HG02642 (cell line): ENCODE data around the gene ADK.
"Not testable (repeated sequence)": the region's sequence is repeated elsewhere in the genome, so short reads cannot be mapped to it uniquely, and the experiment has no call there.

ENCODE experiments used
- ATAC-seq: cut with Tn5 transposase; IDR thresholded peaks from one replicate; pipeline ENCODE4 v1.9.1; 2021; ENCODE audit warnings: mild to moderate bottlenecking; ENCODE audit not compliant: unreplicated experiment, poor library complexity

ADK gene

GRCh38 chr10:74518061-74518460 lies 367.0 kb downstream of the ADK start:
- ATAC-seq = no peak

GRCh38 chr10:74521526-74521925 lies 370.5 kb downstream of the ADK start:
- no peak for ATAC-seq

DNA sequence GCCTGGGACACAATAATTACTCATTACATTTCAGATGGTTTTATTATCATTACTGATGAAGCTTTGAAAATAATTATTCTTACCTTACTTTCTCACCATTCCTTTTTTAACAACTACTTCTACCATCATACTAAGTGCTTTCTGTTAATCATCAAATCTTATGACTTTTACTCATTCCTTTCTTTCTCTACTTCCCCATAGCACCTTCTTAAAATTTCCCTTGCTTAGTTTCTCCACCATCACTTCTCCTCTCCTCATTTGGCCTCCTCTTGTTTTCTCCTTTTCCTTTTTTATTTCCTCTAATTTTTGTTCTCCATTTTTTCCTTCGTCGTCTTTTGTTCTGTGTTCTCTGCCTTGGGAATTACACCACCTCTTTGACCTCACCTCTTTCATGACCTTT lies 372.2 kb downstream of the ADK start:
- ATAC-seq = no peak

DNA sequence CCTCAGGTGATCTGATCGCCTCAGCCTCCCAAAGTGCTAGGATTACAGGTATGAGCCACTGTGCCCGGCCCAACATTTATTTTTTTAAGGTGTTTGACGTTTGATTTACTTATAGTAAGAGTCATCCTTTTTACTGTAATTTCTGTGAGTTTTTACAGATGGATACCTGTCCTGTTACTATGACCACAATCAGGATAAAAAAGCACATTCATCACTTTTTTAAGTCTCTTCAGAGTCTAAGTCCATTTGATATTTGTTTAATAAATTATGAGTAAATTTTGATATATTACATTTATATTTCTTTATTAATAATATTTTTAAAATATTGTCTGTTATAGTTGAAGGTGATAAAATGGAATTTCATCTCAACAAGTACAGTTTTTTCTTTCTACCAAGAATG lies 374.9 kb downstream of the ADK start:
- no peak for ATAC-seq

- ATAC-seq = not testable (repeated sequence)
Observed at GRCh38 chr10:74527611-74528010, 376.6 kb downstream of the ADK start.

- ATAC-seq = no peak
Observed at GRCh38 chr10:74529205-74529604, 378.2 kb downstream of the ADK start.

DNA sequence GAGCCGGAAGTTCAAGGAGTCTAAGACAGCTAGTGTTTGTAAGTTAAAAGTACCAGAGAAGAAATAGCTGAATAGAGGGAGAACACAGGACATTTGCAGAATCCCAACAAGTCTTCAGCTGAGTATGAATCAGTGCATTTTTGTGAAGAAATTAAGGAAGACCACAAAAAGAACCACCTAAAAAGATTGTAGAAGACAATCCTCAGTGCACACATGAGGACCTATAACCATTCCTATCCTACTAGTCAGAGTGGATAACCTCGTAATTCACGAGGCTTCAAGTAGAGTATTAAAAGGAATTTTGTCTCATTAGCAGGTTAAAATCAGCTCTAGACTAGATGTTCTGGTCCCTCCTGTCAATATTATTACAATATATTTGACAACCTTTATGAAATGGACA lies 380.0 kb downstream of the ADK start:
- no peak for ATAC-seq

DNA sequence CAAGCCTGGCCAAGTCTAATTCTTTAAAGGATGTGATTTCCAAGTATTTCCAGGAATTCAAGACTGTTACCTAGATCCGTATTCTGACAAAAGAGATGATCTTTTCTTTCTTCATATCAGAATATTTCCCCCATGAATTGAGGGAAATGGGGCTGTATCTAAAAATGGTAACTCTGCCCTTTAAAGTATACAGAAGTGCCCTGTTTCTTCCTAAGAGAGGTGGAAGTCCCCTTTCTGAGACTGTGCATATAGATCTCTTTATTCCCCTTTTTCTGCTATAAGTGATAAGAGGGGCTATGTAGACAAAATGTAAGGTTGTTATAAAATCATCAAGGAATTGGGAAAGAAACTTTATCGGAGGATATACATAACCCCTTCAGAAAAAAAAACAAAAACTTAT lies 388.3 kb downstream of the ADK start:
- no peak for ATAC-seq

DNA sequence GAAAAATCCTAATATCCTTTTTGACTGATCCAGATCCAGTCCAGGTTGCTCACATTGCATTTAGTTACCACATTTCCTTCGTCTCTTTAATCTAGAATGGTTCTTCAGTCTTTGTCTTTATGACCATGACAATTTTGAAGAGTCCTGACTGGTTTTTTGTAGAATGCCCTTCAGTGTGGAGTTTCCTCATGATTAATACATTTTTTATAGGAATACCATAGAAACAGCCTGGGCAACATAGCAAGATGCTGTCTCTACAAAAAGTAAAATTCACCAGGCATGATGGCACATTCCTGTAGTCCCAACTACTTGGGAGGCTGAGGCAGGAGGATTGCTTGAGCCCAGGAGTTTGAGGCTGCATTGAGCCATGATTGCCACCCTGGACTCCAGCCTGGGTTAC lies 390.4 kb downstream of the ADK start:
- no peak for ATAC-seq

DNA sequence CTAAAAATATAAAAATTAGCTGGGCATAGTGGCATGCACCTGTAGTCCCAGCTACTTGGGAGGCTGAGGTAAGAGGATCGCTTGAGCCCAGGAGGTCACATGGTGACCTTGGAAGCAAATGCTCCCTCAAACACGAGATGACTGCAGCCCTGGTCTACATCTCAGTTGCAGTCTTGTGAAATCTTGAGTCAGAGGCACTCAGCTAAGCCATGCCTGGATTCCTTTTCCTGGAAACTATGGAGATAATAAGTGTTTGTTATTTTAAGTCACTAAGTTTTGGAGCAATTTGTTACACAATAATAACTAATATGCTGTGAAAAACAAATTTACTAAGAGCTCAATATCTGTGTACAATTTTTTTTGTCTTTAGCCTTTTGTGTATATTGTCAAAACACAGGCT lies 391.1 kb downstream of the ADK start:
- no peak for ATAC-seq

GRCh38 chr10:74543276-74543675 lies 392.3 kb downstream of the ADK start:
- ATAC-seq = no peak

- ATAC-seq = no peak
Observed at GRCh38 chr10:74544106-74544505, 393.1 kb downstream of the ADK start.

DNA sequence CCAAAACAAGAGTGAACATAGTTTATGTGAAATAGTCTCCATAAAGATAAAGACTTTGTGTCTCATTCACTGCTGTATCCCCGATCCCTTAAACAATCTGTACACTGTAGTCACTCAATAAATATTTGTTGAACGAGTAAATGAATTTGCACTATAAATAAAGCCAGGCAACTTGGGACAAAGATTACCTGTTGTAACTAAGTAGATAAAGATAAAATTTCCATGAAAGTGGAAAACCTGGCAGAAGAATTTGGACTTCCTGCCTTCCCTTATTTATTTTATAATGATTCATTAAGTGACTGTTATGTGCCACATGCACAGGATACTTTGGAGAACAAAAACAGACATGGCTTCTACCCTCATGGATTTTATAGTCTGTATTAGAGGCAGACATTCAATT lies 397.7 kb downstream of the ADK start:
- ATAC-seq = no peak

- ATAC-seq = no peak
Observed at GRCh38 chr10:74556072-74556705, 405.2 kb downstream of the ADK start.

DNA sequence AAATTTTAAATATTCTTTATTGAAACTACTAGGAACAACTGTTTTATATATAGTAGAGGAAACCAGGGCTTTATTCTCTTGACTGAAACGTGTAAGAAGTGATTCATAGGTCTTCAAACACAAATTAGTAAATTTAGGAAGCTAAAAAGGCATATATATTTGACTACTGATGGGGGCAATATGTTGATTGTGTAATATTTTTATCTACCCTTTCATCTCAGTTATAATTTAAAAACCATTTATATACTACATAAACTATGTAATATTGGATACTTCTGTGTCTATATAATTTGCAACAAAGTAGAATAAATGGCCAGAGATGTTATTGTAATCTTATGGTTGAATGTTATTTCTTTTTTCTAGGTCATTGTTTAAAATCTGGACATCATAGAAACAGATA lies 406.1 kb downstream of the ADK start:
- ATAC-seq = no peak

DNA sequence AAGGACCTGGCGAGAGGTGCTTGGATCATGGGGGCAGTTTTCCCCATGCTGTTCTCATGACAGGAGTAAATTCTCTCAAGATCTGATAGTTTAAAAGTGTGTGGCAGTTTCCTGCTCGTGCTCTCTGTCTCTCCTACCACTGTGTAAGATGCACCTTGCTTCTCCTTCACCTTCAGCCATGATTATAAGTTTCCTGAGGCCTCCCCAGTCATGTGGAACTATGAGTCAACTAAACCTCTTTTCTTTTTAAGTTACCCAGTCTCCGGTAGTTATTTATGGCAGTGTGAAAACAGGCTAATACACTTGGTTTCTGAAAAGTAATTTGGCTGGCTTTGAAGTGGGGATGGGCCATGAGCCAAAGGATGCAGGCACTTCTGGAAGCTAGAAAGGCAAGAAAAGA lies 407.4 kb downstream of the ADK start:
- no peak for ATAC-seq

- ATAC-seq = no peak
Observed at GRCh38 chr10:74558897-74559296, 407.9 kb downstream of the ADK start.

DNA sequence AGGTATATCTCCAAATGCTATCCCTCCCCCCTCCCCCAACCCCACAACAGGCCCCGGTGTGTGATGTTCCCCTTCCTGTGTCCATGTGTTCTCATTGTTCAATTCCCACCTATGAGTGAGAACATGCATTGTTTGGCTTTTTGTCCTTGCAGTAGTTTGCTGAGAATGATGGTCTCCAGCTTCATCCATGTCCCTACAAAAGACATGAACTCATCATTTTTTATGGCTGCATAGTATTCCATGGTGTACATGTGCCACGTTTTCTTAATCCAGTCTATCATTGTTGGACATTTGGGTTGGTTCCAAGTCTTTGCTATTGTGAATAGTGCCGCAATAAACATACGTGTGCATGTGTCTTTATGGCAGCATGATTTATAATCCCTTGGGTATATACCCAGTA lies 417.9 kb downstream of the ADK start:
- not testable (repeated sequence) for ATAC-seq

DNA sequence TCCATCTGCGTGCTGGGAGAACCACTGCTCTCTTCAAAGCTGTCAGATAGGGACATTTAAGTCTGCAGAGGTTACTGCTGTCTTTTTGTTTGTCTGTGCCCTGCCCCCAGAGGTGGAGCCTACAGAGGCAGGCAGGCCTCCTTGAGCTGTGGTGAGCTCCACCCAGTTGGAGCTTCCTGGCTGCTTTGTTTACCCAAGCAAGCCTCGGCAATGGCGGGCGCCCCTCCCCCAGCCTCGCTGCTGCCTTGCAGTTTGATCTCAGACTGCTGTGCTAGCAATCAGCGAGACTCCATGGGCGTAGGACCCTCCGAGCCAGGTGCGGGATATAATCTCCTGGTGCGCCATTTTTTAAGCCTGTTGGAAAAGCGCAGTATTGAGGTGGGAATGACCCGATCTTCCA lies 422.5 kb downstream of the ADK start:
- not testable (repeated sequence) for ATAC-seq

GRCh38 chr10:74575191-74575720 lies 424.2 kb downstream of the ADK start:
- no peak for ATAC-seq

DNA sequence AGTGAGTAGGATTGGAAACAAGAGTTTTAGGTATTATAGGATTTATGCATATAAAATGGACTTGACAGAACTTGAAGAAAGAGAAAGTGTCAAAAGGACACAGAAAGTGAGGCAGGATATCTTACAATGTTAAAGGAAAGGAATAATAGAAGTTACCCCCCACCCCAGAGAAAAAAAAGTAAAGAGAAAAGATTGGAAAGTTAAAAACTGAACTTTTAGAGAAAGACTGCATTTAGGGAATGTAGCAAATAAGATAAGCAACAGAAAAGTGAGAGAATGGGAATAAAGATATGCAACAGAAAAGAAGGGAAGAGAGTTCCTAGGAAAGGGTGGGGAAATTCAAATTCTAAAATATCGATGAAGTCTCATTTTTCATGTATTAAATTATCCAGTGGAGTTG lies 424.9 kb downstream of the ADK start:
- ATAC-seq = no peak

GRCh38 chr10:74576586-74576985 lies 425.6 kb downstream of the ADK start:
- ATAC-seq = no peak

DNA sequence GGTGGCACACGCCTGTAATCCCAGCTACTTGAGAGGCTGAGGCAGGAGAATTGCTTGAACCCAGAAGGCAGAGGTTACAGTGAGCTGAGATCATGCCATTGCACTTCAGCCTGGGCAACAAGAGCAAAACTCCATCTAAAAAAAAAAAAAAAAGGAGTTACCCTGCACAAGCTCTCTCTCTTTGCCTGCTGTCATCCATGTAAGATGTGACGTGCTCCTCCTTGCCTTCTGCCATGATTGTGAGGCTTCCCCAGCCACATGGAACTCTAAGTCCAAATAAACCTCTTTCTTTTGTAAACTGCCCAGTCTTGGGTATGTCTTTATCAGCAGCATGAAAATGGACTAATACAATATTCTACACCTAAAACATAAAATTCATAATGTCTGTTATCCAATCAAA lies 429.4 kb downstream of the ADK start:
- not testable (repeated sequence) for ATAC-seq
